HG03565 (cell line): Measurements from ENCODE around the gene FAM107A.

Experiments
- ATAC-seq: cut with Tn5 transposase; IDR thresholded peaks from one replicate; pipeline ENCODE4 v1.9.1; 2021; ENCODE audit warnings: mild to moderate bottlenecking, moderate library complexity; ENCODE audit not compliant: unreplicated experiment

Gene FAM107A, protein sequence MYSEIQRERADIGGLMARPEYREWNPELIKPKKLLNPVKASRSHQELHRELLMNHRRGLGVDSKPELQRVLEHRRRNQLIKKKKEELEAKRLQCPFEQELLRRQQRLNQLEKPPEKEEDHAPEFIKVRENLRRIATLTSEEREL

DNA sequence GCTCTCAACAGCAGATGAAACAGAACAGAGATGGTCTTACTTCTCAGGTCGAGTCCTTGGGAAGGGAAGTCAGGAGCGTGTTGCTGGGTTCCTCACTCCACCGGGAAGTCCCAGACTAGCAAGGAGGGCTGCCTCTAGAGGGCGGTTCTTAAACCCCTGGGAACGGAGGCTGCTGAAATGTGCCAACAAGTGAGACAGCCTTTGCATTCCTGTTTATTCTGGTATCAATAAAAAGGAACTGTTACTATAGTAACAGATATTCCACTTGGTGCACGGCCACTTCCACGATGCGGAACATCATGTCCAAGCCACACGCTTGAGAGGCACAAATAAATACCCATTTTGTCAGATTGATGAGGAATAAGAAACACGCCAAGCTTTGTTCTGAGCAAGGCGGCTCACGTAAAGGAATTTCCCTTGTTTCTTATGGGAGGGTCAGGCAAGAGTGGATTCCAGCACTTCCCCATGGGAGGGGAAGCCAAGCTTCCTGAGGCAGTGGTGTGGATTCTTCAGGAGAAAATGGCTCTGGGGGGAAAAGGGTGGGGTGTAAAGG lies at the start of gene FAM107A:
TSS of gene FAM107A (minus strand) at position 123 of the 553 bp plus-strand sequence. CDS start 7,531 bp downstream, outside the sequence.
- ATAC-seq: no peak

- no peak for ATAC-seq
Observed at GRCh38 chr3:58625196-58625824, 48.1 kb upstream of the FAM107A start.

- ATAC-seq: no peak
Observed at GRCh38 chr3:58624550-58624949, 47.4 kb upstream of the FAM107A start.

- ATAC-seq: no peak
Observed at GRCh38 chr3:58623961-58624360, 46.8 kb upstream of the FAM107A start.

DNA sequence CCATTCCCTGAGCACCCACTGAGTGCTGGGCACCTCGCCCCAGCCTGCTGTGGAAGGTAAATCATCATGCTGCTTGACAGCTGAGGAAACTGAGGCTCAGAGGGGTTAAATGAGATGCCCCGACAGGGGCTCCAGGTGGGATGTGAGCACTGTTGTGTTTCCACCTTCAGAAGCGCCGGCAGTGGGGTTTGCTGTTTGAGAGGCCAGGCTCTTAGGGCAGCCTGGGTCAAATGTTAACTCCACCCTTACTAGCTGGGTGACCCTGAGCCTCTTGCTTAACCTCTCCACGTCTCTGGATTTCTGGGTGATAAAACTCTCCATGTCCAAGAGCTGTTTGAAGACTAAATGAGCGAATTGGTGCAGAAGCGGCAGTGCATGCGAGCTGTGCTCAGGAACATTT lies 46.3 kb upstream of the FAM107A start:
- no peak for ATAC-seq

DNA sequence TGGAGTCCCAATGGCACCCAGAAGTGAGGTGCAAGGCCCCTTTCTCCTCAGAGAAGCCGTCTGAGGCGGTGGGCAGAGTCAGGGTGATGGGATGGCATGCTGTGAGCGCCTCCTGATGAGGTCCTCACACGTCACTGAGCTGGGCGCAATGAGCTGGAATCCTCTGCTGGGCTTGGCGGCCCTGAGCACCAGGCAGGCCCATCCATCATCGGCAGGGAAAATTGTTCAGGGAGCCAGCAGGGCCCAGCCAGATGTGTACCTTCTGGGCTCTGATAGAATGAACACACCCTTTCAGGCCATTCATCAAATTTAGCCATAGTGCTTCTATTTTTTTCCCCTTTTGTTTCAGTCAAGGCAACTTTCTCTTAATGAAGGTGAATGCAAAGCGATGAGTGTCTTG lies 45.7 kb upstream of the FAM107A start:
- ATAC-seq: no peak

- ATAC-seq: no peak
Observed at GRCh38 chr3:58622436-58622835, 45.2 kb upstream of the FAM107A start.

GRCh38 chr3:58621086-58621830 lies 44.1 kb upstream of the FAM107A start:
- no peak for ATAC-seq

GRCh38 chr3:58620421-58620820 lies 43.2 kb upstream of the FAM107A start:
- no peak for ATAC-seq

- no peak for ATAC-seq
Observed at GRCh38 chr3:58617338-58617761, 40.2 kb upstream of the FAM107A start.

DNA sequence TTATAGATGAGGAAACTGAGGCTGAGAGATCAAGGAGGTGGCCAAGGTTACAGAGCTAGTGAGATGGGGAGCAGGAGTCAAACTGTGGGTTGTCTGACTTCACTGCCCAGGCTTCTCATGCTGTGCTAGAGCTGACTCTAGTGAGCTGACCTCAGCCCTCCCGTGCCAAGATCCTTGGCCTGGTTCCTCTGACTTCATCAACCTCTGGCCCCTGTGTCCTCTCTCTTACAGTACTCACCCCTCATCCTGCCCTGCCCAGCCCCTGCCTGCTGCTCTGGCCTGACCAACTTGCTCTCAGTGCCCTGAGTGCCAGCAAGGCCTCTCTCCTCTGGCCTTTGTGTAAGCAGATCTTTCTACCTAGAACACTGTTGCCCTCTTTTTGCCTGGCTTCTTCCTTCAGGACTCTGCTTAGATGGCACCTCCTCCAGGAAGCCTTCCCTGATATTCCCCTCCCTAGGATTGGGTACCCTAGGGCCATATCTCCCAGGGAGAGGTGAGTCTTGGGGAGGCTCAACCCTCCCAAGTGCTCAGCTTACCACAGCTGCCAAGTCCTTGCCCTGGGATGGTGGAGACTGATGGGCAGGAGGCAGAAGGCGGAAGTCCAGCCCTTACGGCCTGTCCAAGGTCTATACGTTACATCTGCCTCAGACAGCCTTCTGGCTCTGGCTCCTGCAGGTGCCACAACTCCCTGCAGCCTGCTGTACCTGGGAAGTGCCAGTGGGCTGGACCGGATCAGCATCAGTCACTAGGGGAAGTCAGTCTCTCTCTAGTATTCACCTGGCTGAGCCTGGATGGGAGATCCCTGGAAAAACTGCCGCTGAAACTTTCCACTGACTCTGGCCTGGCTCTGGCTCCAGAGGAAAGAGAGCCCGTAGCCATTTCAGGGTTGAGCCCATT lies 36.3 kb upstream of the FAM107A start:
- ATAC-seq: no peak

DNA sequence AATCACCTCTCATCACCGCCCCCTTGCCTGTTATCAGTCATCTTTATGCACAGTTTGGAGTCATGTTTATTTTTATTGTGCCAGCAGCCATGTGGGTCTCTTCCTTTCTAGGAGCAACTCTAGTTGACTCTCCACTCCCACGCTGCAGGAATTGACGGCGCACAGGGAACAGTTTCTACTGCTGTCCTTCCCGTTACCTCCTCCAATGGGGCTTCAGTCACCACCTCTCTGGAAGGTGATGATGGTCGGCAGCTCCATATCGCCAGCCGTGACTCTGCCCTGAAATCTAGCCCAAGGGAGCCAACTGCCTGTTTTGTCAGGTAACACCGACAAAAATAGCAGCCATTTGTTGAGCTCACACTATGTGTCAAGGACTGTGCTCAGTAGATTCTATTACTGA lies 35.6 kb upstream of the FAM107A start:
- ATAC-seq: no peak

- no peak for ATAC-seq
Observed at GRCh38 chr3:58609990-58610389, 32.8 kb upstream of the FAM107A start.

- no peak for ATAC-seq
Observed at GRCh38 chr3:58608648-58609047, 31.5 kb upstream of the FAM107A start.

GRCh38 chr3:58607816-58608215 lies 30.6 kb upstream of the FAM107A start:
- ATAC-seq: no peak

- ATAC-seq: no peak
Observed at GRCh38 chr3:58606693-58607092, 29.5 kb upstream of the FAM107A start.

- no peak for ATAC-seq
Observed at GRCh38 chr3:58604031-58604430, 26.8 kb upstream of the FAM107A start.

- ATAC-seq: no peak
Observed at GRCh38 chr3:58603606-58604005, 26.4 kb upstream of the FAM107A start.

GRCh38 chr3:58597770-58598310 lies 20.6 kb upstream of the FAM107A start:
- ATAC-seq: no peak

GRCh38 chr3:58596834-58597518 lies 19.8 kb upstream of the FAM107A start:
- ATAC-seq: no peak
